BJ (cell line): Measurements from ENCODE around the gene GFRA1. TPM values are rescaled to one million over a fixed set of nuclear protein-coding genes. Genes with fewer than 3 reads are reported as not detected.

Experiments
- CTCF ChIA-PET: fragments of 350-600 bp; formaldehyde crosslinking; extraction: SDS; loops from one replicate; lab custom pipeline; 2021; ENCODE audit warnings: antibody characterized with exemption, inconsistent platforms; lab: Yijun Ruan, JAX
- POLR2A ChIA-PET: fragments of 300-600 bp; sonication (Branson Sonifier 250); formaldehyde crosslinking; extraction: SDS; loops from one replicate; lab custom pipeline; 2021; ENCODE audit warnings: antibody characterized with exemption; lab: Charles Lee
- DNase-seq: peaks from one replicate; pipeline ENCODE4 v3.0.0-alpha.2; 2011; ENCODE audit warnings: low read depth
- H3K27me3 ChIP-seq: 2 replicates; pipeline ENCODE4 v1.6.0; 2011; ENCODE audit warnings: low read length; ENCODE audit not compliant: control insufficient read depth, insufficient read depth
- H3K36me3 ChIP-seq: 2 replicates; pipeline ENCODE4 v1.5.1; 2011; ENCODE audit warnings: low read length; ENCODE audit not compliant: control insufficient read depth, insufficient read depth
- H3K4me3 ChIP-seq: 2 replicates; pipeline ENCODE4 v1.5.1; 2011; ENCODE audit warnings: low read depth, mild to moderate bottlenecking, control low read depth, low read length
- polyA plus RNA-seq: library from polyadenylated mRNA; depleted of rRNA; stranded (reverse); fragments of >200 nt; gene quantifications from 2 replicates; pipeline ENCODE4 v1.2.3, GENCODE V29; 2011
- TF ChIP-seq, protein P1 (sequence below): IDR thresholded peaks from 2 replicates; pipeline ENCODE4 v1.5.1; 2011; ENCODE audit warnings: low read depth, mild to moderate bottlenecking, control low read depth, inconsistent platforms, low read length, moderate library complexity; ENCODE audit not compliant: insufficient read depth

GFRA1 gene
- polyA plus RNA-seq, 1 experiment, result 41.6 TPM

DNA sequence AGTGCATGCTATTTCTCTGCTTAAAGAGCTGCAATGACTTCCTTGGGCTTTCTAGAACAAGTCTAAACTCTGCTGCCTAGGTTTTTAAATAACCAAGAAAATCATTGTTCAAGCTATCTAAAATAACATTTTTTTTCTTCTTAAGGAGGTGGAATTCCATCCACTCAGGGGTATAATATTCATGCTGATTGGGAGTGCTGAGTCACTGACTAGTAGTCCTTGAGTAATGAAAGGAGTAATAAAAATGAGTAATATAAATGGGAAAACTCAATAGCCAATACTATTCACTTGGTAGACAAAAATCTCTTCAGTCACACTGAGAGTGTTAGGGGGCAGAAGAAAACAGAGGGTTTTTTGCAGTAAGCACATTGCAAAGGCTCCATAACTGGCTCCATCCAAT, 72.0 kb downstream of the GFRA1 start:
- TF ChIP-seq, protein P1, sequence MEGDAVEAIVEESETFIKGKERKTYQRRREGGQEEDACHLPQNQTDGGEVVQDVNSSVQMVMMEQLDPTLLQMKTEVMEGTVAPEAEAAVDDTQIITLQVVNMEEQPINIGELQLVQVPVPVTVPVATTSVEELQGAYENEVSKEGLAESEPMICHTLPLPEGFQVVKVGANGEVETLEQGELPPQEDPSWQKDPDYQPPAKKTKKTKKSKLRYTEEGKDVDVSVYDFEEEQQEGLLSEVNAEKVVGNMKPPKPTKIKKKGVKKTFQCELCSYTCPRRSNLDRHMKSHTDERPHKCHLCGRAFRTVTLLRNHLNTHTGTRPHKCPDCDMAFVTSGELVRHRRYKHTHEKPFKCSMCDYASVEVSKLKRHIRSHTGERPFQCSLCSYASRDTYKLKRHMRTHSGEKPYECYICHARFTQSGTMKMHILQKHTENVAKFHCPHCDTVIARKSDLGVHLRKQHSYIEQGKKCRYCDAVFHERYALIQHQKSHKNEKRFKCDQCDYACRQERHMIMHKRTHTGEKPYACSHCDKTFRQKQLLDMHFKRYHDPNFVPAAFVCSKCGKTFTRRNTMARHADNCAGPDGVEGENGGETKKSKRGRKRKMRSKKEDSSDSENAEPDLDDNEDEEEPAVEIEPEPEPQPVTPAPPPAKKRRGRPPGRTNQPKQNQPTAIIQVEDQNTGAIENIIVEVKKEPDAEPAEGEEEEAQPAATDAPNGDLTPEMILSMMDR, result no peak
- no peak overlapping the region for H3K4me3 ChIP-seq
- ChIA-PET CTCF (interaction anchor here (1.1 kb wide), 1 partner anchor 87 kb away, joined by 3 read pairs; no protein-coding TSS in a partner anchor), POLR2A (no interaction called here)
- no peaks in the 10 kb centered on the region for H3K27me3 ChIP-seq
- no peaks in the 10 kb centered on the region for H3K36me3 ChIP-seq
- no peak for DNase-seq

DNA sequence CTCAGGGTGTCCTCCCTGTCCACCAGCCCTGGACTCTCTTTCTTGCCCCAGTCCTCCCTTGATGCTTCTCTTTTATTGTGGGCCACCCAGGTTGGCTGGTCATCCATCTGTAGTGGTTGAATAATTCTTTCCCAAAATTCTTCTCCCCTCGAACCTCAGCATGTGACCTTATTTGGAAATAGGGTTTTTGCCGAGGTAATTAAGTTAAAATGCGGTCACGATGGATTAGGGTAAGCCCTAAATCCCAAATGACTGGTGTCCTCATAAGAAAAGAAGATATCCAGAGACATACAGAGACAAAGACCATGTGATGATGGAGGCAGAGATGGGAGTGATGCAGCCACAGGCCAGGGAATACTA, 74.3 kb downstream of the GFRA1 start:
- CTCF ChIA-PET, result no interaction called here
- DNase-seq, result no peak
- Histone ChIP-seq H3K4me3 (no peak overlapping the region), H3K27me3 (no peaks in the 10 kb centered on the region), H3K36me3 (no peaks in the 10 kb centered on the region)
- POLR2A ChIA-PET, result no interaction called here
- TF ChIP-seq, protein P1, result no peak

GRCh38 chr10:116197946-116198675, 74.9 kb downstream of the GFRA1 start:
- ChIA-PET CTCF (no interaction called here), POLR2A (no interaction called here)
- Histone ChIP-seq H3K27me3 (no peaks in the 10 kb centered on the region), H3K36me3 (no peaks in the 10 kb centered on the region), H3K4me3 (no peak overlapping the region)
- TF ChIP-seq, protein P1, result no peak
- no peak for DNase-seq

GRCh38 chr10:116195583-116195982, 77.4 kb downstream of the GFRA1 start:
- ChIA-PET POLR2A (no interaction called here), CTCF (no interaction called here)
- TF ChIP-seq, protein P1, result no peak
- H3K27me3 ChIP-seq, result no peaks in the 10 kb centered on the region
- DNase-seq, result no peak
- H3K4me3 ChIP-seq, result no peak overlapping the region
- H3K36me3 ChIP-seq, result no peaks in the 10 kb centered on the region

DNA sequence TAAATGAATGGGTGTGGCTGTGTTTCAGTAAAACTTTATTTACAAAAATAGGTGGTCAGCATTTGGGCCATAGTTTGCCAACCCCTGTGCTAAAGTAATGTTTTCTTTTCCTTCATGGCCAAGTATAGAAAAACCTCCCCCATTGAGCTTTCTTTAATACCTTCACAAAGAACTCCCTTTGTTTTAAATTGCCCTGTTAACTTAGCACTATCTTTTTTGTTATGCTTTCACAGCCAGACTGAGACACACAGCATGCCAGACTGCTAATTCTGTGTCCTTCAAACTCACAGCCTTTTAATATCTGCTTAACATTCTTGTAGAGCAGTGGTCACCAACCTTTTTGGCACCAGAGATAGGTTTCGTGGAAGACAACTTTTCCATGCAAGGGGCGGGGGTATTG, 78.0 kb downstream of the GFRA1 start:
- DNase-seq, result no peak
- Histone ChIP-seq H3K4me3 (no peak overlapping the region), H3K27me3 (no peaks in the 10 kb centered on the region), H3K36me3 (no peaks in the 10 kb centered on the region)
- POLR2A ChIA-PET, result no interaction called here
- TF ChIP-seq, protein P1, result no peak
- CTCF ChIA-PET, result no interaction called here
